ENCODE results near the gene XIRP2.
"Not testable (repeated sequence)": the region's sequence is repeated elsewhere in the genome, so short reads cannot be mapped to it uniquely, and the experiment has no call there.

XIRP2 gene

DNA sequence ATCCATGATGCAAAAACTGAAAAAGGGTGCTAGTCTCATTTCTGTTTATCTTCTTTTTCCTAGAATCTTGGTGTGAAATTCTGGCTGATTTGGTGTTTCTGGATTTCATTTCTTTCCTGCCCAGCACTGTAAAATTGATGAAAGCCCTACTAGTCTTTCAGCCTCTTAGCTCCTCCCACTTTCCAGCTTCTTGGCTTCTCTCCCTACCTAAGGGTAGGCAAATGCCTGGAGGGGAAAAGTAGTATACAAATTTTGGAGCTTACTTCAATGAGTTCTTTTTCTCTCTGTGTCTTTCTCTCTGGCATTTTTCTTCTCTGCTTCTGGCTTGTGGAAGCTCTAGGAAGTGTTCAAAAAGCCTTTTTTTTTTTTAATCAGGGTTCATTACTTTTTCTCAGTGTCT, 160.5 kb downstream of the XIRP2 start:
- no peak for DNase-seq (ENCODE audit: low read depth in 2 of 2)

DNA sequence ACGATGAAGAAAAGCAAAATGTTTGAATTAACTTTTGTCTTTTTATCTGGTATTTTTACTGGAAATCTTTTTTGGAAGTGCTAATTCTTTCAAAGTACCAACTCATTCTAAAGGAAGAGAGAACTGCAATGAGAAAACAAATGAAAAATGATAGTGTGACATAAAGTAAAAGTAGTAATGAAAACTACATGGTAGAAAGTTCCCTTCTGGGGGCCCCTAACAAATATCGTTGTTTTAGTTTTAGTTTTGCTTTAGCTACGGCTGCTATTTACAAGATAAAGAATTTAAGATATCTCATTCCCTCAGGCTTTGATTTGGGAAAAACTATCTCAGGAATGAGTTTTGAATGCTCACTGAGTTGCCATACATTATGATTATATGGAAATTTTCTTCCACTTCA, 161.4 kb downstream of the XIRP2 start:
- DNase-seq (ENCODE audit: low read depth in 2 of 2), result no peak

DNA sequence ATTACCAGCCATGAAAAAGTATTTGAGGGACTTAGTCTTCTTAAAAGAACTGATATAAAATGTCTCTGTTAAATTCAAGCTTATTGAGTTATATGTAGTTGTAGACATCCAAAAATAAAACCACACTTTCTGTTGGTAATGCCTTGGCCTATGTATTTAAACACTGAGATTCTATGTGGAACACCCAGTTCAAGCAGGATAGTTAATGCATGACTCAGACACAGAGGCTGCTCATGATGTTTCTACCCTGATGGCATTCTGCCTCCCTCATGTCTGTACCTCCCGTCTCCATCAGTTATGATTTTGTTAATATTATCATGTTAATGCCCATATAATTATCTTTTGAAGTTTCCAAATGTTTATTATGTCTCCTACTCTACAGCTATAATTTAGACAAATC, 164.5 kb downstream of the XIRP2 start:
- DNase-seq (ENCODE audit: low read depth in 2 of 2), result no peak

DNA sequence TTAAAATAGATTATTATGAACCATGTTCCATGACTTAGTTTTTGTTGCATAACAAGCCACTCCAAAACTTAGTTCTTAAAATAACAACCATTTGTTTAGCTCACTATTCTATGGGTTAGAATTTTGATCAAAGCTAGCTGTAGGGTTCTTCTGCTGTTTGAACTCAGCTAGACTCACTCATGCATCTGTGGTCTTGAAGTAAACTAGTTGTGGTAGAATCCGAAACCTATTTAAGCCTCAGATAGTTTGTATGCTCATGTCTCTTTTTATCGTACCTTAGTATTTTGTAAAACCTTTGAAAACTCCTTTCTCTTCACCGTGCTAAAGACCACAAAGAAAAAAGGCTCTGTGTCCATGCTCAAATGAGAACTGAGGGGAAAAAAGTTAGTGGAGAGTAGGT, 166.6 kb downstream of the XIRP2 start:
- DNase-seq (ENCODE audit: low read depth in 2 of 2), result no peak

DNA sequence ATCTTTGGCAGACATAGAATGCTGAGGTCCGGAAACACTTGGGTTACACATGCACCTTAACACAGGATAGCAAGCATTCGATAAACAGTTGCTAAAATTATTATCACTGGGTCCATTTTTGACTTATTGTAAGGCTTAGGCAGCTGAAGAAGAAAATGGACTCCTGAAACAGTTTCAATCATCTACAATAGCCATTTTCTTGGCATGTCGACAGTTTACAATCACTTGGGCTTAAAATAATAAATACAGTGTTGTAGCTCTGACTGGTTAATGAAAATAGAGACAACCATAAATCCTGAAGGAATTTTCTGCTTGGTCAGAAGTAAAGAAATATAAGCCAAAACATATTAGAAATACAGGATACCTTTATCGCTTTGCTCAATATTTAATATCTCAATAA, 169.2 kb downstream of the XIRP2 start:
- no peak for DNase-seq (ENCODE audit: low read depth in 2 of 2)

DNA sequence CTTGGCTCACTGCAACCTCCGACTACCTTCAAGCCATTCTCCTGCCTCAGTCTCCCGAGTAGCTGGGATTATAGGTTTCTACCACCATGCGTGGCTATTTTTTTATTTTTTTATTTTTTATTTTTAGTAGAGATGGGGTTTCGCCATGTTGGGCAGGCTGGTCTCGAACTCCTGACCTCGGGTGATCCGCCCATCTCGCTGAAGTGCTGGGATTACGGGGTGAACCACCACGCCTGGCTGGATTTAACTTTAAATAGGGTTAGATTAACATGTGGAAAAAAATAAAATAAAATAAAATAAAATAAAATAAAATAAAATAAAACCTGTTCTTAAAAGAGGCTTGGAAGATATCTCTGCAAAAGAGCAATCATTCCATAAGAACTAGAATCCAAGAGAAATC, 170.9 kb downstream of the XIRP2 start:
- DNase-seq (ENCODE audit: low read depth in 2 of 2), result no peak

DNA sequence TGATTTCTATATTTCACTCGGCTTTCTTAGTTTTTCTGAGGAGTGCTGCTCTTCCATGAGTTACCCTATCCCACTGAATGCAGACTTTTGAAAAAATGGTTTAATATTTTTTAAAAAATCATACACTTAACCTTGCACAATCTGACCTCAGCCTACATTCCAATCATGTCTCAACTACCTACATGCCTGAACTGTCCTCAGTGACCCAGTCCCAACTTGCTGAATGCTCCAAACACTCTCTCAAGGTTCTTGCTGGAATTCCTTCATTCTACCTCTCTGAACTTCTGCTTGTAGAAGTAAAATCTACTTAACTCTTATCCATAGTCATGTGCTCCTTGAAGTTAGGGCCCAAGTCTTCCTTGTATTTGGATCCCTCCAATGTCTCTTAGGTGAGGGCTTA, 181.6 kb downstream of the XIRP2 start:
- DNase-seq (ENCODE audit: low read depth in 2 of 2), result no peak

DNA sequence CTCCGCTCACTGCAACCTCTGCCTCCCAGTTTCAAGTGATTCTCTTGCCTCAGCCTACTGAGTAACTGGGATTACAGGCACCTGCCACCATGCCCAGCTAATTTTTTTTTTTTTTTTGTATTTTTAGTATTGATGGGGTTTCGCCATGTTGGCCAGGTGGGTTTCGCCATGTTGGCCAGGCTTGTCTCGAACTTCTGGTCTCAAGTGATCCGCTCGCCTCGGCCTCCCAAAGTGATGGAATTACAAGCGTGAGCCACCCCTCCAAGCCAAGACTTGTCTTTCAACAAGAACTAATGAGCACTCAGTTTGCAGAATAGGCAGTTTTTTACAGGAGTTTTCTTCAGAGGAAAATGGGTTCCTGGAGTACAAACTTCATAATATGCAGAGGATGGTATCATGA, 187.4 kb downstream of the XIRP2 start:
- DNase-seq (ENCODE audit: low read depth in 2 of 2), result not testable (repeated sequence)

DNA sequence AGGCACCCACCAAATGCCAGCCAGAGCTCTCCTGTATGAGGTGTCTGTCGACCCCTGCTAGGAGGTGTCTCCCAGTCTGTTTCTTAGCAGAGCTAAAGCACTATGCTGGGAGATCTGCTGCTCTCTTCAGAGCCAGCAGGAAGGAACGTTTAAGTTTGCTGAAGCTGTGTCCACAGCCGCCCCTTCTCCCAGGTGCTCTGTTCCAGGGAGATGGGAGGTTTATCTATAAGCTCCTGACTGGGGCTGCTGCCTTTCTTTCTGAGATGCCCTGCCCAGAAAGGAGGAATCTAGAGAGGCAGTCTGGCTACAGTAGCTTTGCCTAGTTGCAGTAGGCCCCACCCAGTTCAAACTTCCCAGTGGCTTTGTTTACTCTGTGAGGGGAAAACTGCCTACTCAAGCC, 210.7 kb downstream of the XIRP2 start:
- DNase-seq (ENCODE audit: low read depth in 2 of 2), result not testable (repeated sequence)

DNA sequence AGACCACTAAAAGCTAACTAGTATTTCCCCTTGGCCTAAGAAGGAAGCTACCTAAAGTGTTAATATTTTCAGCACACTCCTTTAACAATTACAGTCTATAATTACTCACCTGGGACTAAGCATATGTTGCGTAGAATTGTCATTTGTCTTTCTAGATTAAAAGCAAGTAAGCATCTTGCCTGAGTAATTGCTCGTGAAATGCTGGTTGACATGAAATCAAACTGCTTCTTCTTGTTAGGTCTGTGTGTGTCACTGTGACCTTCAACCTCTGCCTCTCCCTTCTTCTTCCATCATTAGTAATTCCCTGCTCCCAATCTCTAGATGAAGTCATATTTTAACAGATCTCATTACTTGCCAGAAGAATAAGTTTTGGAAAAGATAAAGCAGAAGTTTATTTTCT, 212.2 kb downstream of the XIRP2 start:
- DNase-seq (ENCODE audit: low read depth in 2 of 2), result no peak

DNA sequence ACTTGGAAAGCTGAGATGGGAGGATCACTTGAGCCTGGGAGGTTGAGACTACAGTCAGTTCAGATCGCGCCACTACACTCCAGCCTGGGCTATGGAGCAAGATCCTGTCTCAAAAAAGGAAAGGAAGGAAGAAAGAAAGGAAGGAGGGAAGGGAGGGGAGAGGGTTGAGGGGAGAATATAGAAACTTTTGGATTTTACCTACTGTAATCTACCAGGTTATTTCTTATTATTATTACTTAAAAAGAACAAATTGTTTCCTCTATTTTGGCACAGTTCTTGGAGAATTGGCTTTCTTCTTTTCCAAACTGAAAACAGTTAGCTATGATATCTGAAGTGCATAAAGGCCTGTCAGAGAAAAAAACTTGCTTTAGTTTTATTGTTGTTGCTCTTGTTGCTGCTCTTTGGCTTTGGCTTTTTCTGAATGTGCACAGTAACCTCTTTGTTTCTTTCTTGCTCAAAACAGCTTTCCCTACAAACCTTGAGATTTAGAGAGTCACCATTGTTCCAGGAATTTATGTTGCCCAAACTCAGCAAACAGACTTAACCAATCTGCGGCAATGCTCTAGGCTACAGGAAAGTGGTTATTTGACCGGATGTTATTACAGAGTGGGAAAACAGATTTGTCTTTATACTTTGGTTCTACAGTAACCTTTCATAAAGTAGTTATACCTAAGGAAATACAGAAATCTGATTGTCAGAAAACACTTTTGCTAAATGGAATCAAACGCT, 214.9 kb downstream of the XIRP2 start:
- no peak for DNase-seq (ENCODE audit: low read depth in 2 of 2)

DNA sequence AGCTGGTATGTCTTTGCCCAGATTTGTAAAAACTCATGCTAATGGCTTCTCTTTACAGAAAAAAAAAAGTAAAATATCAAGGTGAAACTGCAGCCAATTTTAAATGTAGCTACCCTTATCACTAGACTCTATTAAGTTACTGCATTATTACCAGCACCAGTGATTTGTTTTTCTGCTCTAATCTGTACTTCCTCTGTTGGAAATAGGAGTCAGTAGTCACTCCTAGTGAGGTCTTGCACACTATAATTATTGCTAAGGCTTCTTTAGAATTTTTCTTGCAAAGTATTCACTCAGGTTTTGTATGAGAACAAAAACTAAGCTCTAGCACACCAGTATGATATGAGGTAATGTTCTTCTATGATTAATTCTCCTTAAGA, 215.5 kb downstream of the XIRP2 start:
- no peak for DNase-seq (ENCODE audit: low read depth in 2 of 2)

DNA sequence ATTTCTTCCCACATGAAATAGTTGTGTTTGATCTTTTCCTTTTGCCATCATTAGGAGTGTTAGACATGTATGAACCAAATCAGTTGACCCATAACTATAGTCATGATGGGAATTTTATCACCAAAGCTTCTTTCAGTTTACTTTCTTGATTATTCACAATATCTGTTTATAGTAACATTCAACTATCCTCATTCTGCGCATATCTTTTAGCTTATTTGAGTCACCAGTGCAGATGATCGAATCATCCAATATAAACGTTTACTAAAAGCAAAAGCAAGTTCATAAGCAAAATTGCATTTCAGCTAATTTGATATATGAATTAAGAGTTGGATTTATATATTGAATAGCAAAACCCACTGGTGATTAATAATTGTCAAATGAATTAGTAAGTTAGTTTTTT, 216.4 kb downstream of the XIRP2 start:
- no peak for DNase-seq (ENCODE audit: low read depth in 2 of 2)

DNA sequence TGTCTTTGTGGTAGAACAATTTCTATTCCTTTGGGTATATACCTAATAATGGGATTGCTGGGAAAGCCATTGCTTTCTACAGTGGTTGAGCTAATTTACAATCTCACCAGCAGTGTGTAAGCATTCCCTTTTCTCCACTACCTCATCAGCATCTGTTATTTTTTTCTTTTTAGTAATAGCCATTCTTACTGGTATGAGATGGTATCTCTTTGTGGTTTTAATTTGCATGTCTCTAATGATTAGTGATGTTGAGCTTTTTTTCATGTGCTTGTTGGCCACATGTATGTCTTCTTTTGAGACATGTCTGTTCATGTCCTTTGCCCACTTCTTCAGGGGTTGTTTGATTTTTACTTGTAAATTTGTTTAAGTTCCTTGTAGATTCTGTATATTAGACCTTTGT, 221.4 kb downstream of the XIRP2 start:
- DNase-seq (ENCODE audit: low read depth in 2 of 2), result not testable (repeated sequence)

DNA sequence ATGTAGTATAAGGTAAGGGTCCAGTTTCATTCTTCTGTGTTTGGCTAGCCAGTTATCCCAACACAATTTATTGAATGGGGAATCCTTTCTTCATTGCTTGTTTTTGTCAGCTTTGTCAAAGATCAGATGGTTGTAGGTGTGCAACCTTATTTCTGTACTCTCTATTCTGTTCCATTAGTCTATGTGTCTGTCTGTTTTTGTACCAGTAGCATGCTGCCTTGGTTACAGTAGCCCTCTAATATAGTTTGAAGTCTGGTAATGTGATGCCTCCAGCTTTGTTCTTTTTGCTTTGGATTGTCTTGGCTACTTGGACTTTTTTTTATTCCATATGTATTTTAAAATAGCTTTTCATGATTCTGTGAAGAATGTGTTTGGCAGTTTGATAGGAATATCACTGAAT, 222.1 kb downstream of the XIRP2 start:
- DNase-seq (ENCODE audit: low read depth in 2 of 2), result no peak

DNA sequence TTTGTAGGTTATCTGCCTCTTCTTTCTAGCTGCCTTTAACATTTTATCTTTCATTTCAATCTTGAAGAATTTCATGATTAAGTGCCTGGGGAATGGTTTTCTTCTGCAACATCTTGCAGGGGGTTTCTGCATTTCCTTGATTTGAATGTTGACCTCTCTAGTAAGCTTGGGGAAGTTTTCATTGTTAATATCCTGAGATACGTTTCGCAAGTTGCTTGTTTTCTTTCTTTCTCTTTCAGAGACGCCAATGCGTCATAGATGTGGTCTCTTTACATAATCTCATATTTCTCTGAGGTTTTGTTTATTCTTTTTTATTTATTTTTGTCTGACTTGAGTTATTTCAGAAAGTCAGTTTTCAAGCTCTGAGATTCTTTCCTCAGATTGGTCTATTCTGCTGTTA, 225.7 kb downstream of the XIRP2 start:
- no peak for DNase-seq (ENCODE audit: low read depth in 2 of 2)

DNA sequence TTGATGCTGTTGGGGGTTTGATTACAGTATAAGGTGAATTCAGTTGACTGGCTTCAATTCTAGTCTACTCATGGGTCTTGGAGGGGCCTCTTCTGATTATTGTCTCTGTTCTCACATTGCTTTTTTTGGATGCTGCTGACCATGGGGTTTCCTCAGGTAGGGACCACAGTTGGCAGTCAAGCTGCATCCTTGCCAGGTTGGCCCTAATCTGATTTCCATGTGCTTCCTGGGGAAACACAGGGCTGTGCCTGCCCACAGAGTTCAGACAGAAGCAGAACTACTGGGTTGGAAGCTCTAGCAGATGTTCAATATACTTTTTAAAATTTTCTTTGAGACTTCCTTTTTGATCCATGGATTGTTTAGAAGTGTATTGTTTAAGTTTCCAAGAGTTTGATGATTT, 227.3 kb downstream of the XIRP2 start:
- no peak for DNase-seq (ENCODE audit: low read depth in 2 of 2)

DNA sequence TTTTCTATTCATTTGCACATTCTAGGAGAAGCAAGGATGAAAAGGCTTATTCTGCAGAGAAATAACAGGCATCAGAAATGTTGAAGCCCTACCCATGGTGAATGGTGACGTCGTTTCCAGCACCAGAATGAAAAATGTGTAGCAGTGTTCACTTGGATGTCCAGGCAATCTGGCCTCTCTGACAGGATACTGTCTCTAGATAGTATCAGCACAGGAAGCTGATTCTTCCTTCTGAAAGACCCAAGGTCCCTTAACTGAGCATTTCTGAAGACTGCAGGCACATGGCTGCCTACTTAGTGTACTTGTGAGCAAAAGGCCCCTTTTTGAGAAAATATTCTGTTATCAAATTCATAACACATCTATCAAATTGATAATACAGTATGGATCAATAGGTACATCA, 234.1 kb downstream of the XIRP2 start:
- no peak for DNase-seq (ENCODE audit: low read depth in 2 of 2)

DNA sequence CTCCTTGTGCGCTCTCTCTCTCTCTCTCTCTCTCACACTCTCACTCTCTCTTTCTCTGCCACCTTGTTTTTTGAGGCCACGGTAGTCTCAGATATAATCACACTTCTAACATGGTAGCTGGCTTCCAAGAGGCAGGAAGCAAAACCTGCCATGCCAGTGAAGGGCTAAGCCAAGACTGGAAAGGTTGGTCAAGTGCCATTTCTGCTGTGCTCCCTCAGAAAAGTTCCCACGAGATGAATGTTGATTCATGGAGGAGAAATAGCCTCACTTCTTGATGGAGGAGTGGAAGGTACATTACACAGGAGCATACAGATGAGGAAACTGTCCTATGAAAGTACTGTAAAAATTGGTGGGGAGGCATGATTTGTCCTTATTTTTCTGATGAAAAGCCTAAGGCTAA, 237.9 kb downstream of the XIRP2 start:
- DNase-seq (ENCODE audit: low read depth in 2 of 2), result no peak

DNA sequence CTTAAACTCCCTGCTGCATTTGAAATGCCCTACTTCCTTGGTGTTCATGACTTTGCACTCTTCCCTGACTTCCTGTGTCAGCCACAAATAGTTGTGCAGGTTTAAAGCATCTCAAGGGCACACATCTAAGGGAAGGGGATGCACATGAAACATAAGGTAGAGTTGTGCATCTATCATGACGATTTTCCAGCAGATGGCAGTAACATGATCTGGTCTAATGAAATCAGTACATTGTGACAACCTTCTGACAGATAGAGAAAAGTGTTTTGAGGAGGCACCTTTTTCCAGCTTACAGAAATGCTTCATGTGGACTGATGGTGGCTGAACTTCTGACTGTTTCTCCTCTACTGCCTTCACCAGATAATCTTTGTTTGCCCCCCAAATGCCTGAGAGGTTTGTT, 238.9 kb downstream of the XIRP2 start:
- DNase-seq (ENCODE audit: low read depth in 2 of 2), result no peak

DNA sequence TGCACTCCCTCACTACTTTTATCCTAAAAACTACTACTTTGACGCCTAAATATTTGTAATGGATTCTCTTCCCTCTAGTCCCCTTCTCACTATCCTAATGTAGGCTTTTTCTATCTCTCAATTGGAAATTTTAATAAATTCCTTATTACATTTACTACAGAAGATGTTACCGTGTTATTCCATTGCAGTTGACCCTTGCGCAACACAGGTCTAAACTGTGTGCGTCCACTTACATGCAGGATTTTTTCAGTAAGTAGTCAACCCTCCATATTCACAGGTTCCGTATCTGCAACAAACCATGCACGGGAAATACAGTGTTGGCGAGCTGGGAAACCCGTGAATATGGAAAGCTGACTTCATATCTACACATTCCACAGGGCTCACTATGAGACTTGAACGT, 239.8 kb downstream of the XIRP2 start:
- no peak for DNase-seq (ENCODE audit: low read depth in 2 of 2)

DNA sequence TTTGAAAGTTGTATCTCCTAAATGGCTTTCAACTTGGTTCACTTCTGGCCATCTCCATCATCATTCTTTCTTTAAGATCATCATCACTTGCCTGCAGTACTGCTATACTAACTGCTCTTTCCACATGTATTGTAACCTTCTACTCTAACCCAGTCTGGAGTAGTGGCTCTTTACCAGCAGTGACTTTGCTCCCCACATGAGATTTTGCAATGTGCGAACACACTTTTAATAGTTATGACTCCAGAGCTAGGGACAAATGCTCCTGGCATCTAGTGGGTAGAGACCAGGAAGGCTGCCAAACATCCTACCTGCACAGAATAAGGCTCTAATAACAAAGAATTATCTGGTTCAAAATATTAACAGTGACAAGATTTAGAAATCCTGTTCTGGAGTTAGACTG, 243.8 kb downstream of the XIRP2 start:
- no peak for DNase-seq (ENCODE audit: low read depth in 2 of 2)

DNA sequence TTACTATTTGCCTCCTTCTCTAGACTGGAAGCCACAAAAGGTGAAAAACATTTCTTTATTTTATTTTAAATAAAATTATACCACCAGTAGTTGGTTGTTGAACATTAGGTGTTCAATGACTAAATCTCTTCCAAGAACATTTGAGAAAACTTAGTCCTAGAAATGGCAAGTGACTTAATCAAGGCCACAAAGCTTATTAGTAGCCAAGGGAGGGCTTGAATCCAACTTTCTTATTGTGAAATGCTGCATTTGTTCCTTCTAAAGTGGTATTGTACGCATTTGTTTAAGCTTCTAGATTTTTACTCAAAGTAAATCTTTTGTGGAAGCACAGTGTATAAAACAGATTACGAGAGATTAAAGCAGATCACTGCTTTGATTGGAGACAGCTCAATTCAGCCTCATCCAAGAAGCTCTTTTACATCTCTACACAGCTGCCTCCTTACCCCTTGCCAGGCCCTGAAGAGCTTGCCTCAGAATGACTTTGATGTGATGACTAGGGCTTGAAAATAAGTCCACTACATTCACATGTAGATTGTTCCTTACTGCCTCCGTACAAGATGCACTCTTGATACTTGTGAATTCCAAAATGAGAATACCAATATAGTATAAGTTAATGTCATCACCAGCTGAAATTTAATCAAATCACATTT, 244.8 kb downstream of the XIRP2 start:
- no peak for DNase-seq (ENCODE audit: low read depth in 2 of 2)

DNA sequence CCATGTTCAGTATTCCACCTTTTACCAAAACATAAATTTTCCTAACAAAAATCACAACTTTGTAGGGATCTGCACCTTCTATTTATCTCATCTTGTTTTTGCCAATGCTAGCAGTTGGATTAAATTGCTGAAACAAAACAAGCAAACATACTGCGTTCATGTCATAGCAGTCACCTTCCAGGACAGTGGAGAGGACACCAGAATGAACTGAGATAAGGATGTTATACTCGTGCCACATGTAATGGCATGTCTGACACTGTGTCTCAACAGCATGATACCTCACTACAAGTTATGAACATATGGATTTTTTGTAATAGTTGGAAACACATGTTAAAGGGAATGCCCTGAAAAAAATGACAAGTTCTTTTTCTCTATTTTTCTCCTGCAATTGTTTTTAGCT, 245.3 kb downstream of the XIRP2 start:
- no peak for DNase-seq (ENCODE audit: low read depth in 2 of 2)
